K562 (cell line): ENCODE results near the gene ZNF234.

Experiments
- ATF3 ChIP-seq, 2 experiments: fragments of 450-650 bp in 1 of 2; sonication (generic) in 1 of 2; formaldehyde crosslinking in 1 of 2; IDR thresholded peaks in 1 of 2; conservative IDR thresholded peaks in 1 of 2; 2 replicates each; pipeline versions ENCODE4 v1.6.1 to v1.8.1; 2016 to 2023; ENCODE audit warnings: mild to moderate bottlenecking in 2 of 2, moderate library complexity in 2 of 2, inconsistent platforms in 1 of 2, missing genetic modification reagents in 1 of 2
- DPF2 ChIP-seq: fragments of 450-650 bp; IDR thresholded peaks from 2 replicates; pipeline ENCODE4 v1.6.1; 2016
- GATA2 ChIP-seq: sonication (generic); formaldehyde crosslinking; IDR thresholded peaks from 2 replicates; pipeline ENCODE4 v1.4.0; 2020; ENCODE audit warnings: mild to moderate bottlenecking, missing genetic modification reagents
- MAZ ChIP-seq, 2 experiments: fragments of 450-650 bp in 1 of 2; sonication (generic) in 1 of 2; formaldehyde crosslinking; IDR thresholded peaks in 1 of 2; conservative IDR thresholded peaks in 1 of 2; 2 replicates each; pipeline versions ENCODE4 v1.4.0 to v1.5.0; 2020; ENCODE audit warnings: mild to moderate bottlenecking in 1 of 2, missing genetic modification reagents in 1 of 2
- RBBP5 ChIP-seq: fragments of 200-600 bp; sonication (generic); IDR thresholded peaks from 2 replicates; pipeline ENCODE4 v1.6.1; 2012; ENCODE audit warnings: borderline replicate concordance, mild to moderate bottlenecking, low read length, control low read depth, inconsistent platforms; ENCODE audit not compliant: insufficient read depth, poor library complexity, severe bottlenecking
- RFX5 ChIP-seq: IDR thresholded peaks from 2 replicates; pipeline ENCODE4 v1.6.1; 2011; ENCODE audit warnings: low read depth, mild to moderate bottlenecking, improper control_type of control experiment, low read length
- TFAM ChIP-seq: fragments of 250-450 bp; sonication (Bioruptor Pico); conservative IDR thresholded peaks from 2 replicates; pipeline ENCODE4 v1.5.0; 2021; ENCODE audit warnings: mild to moderate bottlenecking, moderate library complexity
- YY1 ChIP-seq, 3 experiments: IDR thresholded peaks; 2 replicates each; pipeline ENCODE4 v1.6.1; 2011; ENCODE audit warnings: low read length in 2 of 3, mild to moderate bottlenecking in 2 of 3, moderate library complexity in 2 of 3, borderline replicate concordance in 1 of 3, control low read depth in 1 of 3, low read depth in 1 of 3; ENCODE audit not compliant: insufficient read depth in 3 of 3, insufficient replicate concordance in 2 of 3, control insufficient read depth in 1 of 3, insufficient read length in 1 of 3; ENCODE audit errors: extremely low read depth in 1 of 3
- ZNF75A ChIP-seq: fragments of 450-650 bp; formaldehyde crosslinking; IDR thresholded peaks from 2 replicates; pipeline ENCODE4 v1.4.0; 2020; ENCODE audit warnings: mild to moderate bottlenecking
- TF ChIP-seq, protein P1 (sequence below): sonication (generic); formaldehyde crosslinking; IDR thresholded peaks from 2 replicates; pipeline ENCODE4 v1.8.0; 2022; ENCODE audit warnings: missing genetic modification reagents, mild to moderate bottlenecking, borderline replicate concordance

- TF ChIP-seq TFAM (no peak), ATF3 (IDR thresholded peaks at IDR 0.05) (no peak), ATF3 (CRISPR knock-in tag; conservative IDR thresholded peaks at IDR 0.05) (no peak), ZNF75A (CRISPR knock-in tag) (no peak), YY1 (IDR thresholded peaks at IDR 0.05; ENCODE audit: borderline replicate concordance in 1 of 3, control insufficient read depth in 1 of 3, extremely low read depth in 1 of 3, insufficient read depth in 3 of 3, insufficient read length in 1 of 3, insufficient replicate concordance in 2 of 3, low read depth in 1 of 3, low read length in 2 of 3) (no peak), DPF2 (no peak), RFX5 (no peak), MAZ (CRISPR knock-in tag; conservative IDR thresholded peaks at IDR 0.05 in 1 of 2, IDR thresholded peaks at IDR 0.05 in 1 of 2) (no peak), GATA2 (CRISPR knock-in tag) (no peak), RBBP5 (no peak)
- TF ChIP-seq, protein P1, sequence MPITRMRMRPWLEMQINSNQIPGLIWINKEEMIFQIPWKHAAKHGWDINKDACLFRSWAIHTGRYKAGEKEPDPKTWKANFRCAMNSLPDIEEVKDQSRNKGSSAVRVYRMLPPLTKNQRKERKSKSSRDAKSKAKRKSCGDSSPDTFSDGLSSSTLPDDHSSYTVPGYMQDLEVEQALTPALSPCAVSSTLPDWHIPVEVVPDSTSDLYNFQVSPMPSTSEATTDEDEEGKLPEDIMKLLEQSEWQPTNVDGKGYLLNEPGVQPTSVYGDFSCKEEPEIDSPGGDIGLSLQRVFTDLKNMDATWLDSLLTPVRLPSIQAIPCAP (CRISPR knock-in tag) = no peak
Observed at GRCh38 chr19:44202470-44202869, 61.1 kb downstream of the ZNF234 start.
